MM.1S (cell line): ENCODE measurements around the gene GAS7.

Source experiments
- DNase-seq: peaks from one replicate; pipeline ENCODE4 v3.0.0-alpha.2; 2015
- H2AFZ ChIP-seq: fragments of 300-600 bp; sonication (generic); 2 replicates; pipeline ENCODE4 v1.6.0; 2016; ENCODE audit warnings: antibody characterized with exemption, low read length
- H3F3A ChIP-seq: fragments of 300-600 bp; sonication (generic); 2 replicates; pipeline ENCODE4 v1.6.1; 2016; ENCODE audit warnings: mild to moderate bottlenecking, antibody characterized with exemption, low read length, moderate library complexity, mixed read lengths; ENCODE audit not compliant: insufficient read depth
- H3K27ac ChIP-seq: fragments of 300-600 bp; sonication (generic); 2 replicates; pipeline ENCODE4 v1.5.1; 2016; ENCODE audit warnings: mild to moderate bottlenecking, low read length
- H3K27me3 ChIP-seq: fragments of 300-600 bp; sonication (generic); replicated peaks from 2 replicates; pipeline ENCODE4 v1.6.0; 2016; ENCODE audit warnings: low read length; ENCODE audit not compliant: insufficient read depth
- H3K36me3 ChIP-seq: fragments of 300-600 bp; sonication (generic); replicated peaks from 2 replicates; pipeline ENCODE4 v1.6.1; 2016; ENCODE audit warnings: mild to moderate bottlenecking, low read length, mixed read lengths; ENCODE audit not compliant: insufficient read depth
- H3K4me1 ChIP-seq: fragments of 300-600 bp; sonication (generic); 2 replicates; pipeline ENCODE4 v1.6.1; 2016; ENCODE audit warnings: low read length, mixed read lengths
- H3K4me2 ChIP-seq: fragments of 300-600 bp; sonication (generic); 2 replicates; pipeline ENCODE4 v1.6.0; 2016; ENCODE audit warnings: low read depth, low read length
- H3K4me3 ChIP-seq: fragments of 300-600 bp; sonication (generic); 2 replicates; pipeline ENCODE4 v1.5.1; 2016; ENCODE audit warnings: low read length, mixed read lengths
- H3K79me2 ChIP-seq: fragments of 300-600 bp; sonication (generic); 2 replicates; pipeline ENCODE4 v1.6.1; 2016; ENCODE audit warnings: mixed run types, low read length, mixed read lengths
- H3K9ac ChIP-seq: fragments of 300-600 bp; sonication (generic); 2 replicates; pipeline ENCODE4 v1.6.1; 2016; ENCODE audit warnings: low read length, mixed read lengths
- H3K9me2 ChIP-seq: fragments of 300-600 bp; sonication (generic); replicated peaks from 2 replicates; pipeline ENCODE4 v1.6.1; 2016; ENCODE audit warnings: mild to moderate bottlenecking, low read length, mixed read lengths; ENCODE audit not compliant: insufficient read depth
- H3K9me3 ChIP-seq: fragments of 300-600 bp; sonication (generic); replicated peaks from 2 replicates; pipeline ENCODE4 v1.6.1; 2016; ENCODE audit warnings: mild to moderate bottlenecking, low read length, mixed read lengths; ENCODE audit not compliant: insufficient read depth
- H4K20me1 ChIP-seq: fragments of 300-600 bp; sonication (generic); 2 replicates; pipeline ENCODE4 v1.6.1; 2016; ENCODE audit warnings: mild to moderate bottlenecking, low read length, moderate library complexity, mixed read lengths; ENCODE audit not compliant: insufficient read depth
- CTCF ChIP-seq: fragments of 300-600 bp; sonication (generic); IDR thresholded peaks from 2 replicates; pipeline ENCODE4 v1.5.1; 2016; ENCODE audit warnings: antibody characterized with exemption, low read length, mixed read lengths
- EZH2 ChIP-seq: fragments of 300-600 bp; sonication (generic); optimal IDR thresholded peaks from 2 replicates; pipeline ENCODE3; 2017; ENCODE audit warnings: low read depth, mild to moderate bottlenecking, antibody characterized with exemption, low read length, mixed read lengths
- EZH2phosphoT487 ChIP-seq: fragments of 300-600 bp; sonication (generic); IDR thresholded peaks from 2 replicates; pipeline ENCODE4 v1.6.1; 2018; ENCODE audit warnings: antibody characterized with exemption, low read length

Gene GAS7

GRCh38 chr17:10116753-10117420 lies 81.5 kb downstream of the GAS7 start:
- DNase-seq: no peak
- Histone ChIP-seq H3K9me3 (no peaks in the 10 kb centered on the region), H3K9me2 (no peaks in the 10 kb centered on the region), H3K9ac (no peak overlapping the region), H4K20me1 (no peaks in the 10 kb centered on the region), H3K27me3 (no peaks in the 10 kb centered on the region), H3F3A (0 out of 2 replicates have a peak, but pooled peaks cover 2% of the 10 kb centered on the region), H3K4me1 (peaks cover 11% of the 10 kb centered on the region), H3K4me3 (no peak overlapping the region), H3K27ac (no peak overlapping the region), H2AFZ (no peak overlapping the region), H3K79me2 (no peaks in the 10 kb centered on the region), H3K36me3 (no peaks in the 10 kb centered on the region), H3K4me2 (no peak overlapping the region)
- TF ChIP-seq CTCF (no peak), EZH2phosphoT487 (no peak), EZH2 (no peak)

GRCh38 chr17:10116267-10116666 lies 82.1 kb downstream of the GAS7 start:
- no peaks in the 10 kb centered on the region for H3K9me2 ChIP-seq
- H3F3A ChIP-seq: 0 out of 2 replicates have a peak, but pooled peaks cover 2% of the 10 kb centered on the region
- no peak overlapping the region for H3K27ac ChIP-seq
- DNase-seq: no peak
- H3K27me3 ChIP-seq: no peaks in the 10 kb centered on the region
- no peaks in the 10 kb centered on the region for H3K79me2 ChIP-seq
- no peak for TF ChIP-seq EZH2
- no peak for TF ChIP-seq EZH2phosphoT487
- TF ChIP-seq CTCF: no peak
- no peak overlapping the region for H2AFZ ChIP-seq
- H3K9me3 ChIP-seq: no peaks in the 10 kb centered on the region
- H3K36me3 ChIP-seq: no peaks in the 10 kb centered on the region
- no peak overlapping the region for H3K9ac ChIP-seq
- peaks cover 11% of the 10 kb centered on the region for H3K4me1 ChIP-seq
- no peak overlapping the region for H3K4me3 ChIP-seq
- H4K20me1 ChIP-seq: no peaks in the 10 kb centered on the region
- H3K4me2 ChIP-seq: no peak overlapping the region

GRCh38 chr17:10115536-10115932 lies 82.9 kb downstream of the GAS7 start:
- no peaks in the 10 kb centered on the region for H4K20me1 ChIP-seq
- no peaks in the 10 kb centered on the region for H3K79me2 ChIP-seq
- no peak overlapping the region for H3K4me3 ChIP-seq
- H3F3A ChIP-seq: 0 out of 2 replicates have a peak, but pooled peaks cover 2% of the 10 kb centered on the region
- H3K4me1 ChIP-seq: peaks cover 11% of the 10 kb centered on the region
- no peak overlapping the region for H3K9ac ChIP-seq
- H3K27ac ChIP-seq: no peak overlapping the region; the same call in 1 of the 2 replicates
- DNase-seq: no peak
- no peaks in the 10 kb centered on the region for H3K9me2 ChIP-seq
- no peak overlapping the region for H2AFZ ChIP-seq
- H3K4me2 ChIP-seq: no peak overlapping the region
- no peaks in the 10 kb centered on the region for H3K27me3 ChIP-seq
- TF ChIP-seq CTCF: no peak
- no peak for TF ChIP-seq EZH2phosphoT487
- no peak for TF ChIP-seq EZH2
- H3K9me3 ChIP-seq: no peaks in the 10 kb centered on the region
- H3K36me3 ChIP-seq: no peaks in the 10 kb centered on the region
